ENCODE data around the gene TRAPPC13.

DNA sequence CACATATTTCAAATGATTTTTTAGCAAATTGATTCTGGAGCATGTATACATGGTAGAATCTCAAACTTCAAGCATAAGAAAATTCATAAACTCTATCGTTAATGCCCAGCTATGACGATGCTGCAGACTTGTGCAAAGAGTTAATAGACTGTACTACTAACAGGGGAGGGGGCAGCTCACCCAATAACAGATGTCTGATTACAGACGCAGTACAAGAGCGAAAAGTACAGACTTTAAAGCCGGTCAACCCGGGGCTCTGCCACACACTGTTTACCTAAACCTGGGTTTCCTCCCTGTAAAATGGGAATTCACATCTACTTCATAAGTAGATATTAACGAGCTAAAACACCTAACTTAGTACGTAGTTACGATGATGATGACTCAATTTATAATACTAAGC lies 1.3 kb upstream of the TRAPPC13 start:
- TF ChIP-seq, protein P1, sequence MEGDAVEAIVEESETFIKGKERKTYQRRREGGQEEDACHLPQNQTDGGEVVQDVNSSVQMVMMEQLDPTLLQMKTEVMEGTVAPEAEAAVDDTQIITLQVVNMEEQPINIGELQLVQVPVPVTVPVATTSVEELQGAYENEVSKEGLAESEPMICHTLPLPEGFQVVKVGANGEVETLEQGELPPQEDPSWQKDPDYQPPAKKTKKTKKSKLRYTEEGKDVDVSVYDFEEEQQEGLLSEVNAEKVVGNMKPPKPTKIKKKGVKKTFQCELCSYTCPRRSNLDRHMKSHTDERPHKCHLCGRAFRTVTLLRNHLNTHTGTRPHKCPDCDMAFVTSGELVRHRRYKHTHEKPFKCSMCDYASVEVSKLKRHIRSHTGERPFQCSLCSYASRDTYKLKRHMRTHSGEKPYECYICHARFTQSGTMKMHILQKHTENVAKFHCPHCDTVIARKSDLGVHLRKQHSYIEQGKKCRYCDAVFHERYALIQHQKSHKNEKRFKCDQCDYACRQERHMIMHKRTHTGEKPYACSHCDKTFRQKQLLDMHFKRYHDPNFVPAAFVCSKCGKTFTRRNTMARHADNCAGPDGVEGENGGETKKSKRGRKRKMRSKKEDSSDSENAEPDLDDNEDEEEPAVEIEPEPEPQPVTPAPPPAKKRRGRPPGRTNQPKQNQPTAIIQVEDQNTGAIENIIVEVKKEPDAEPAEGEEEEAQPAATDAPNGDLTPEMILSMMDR (IDR thresholded peaks at IDR 0.05; ENCODE audit: insufficient read depth, low read length, poor library complexity, severe bottlenecking), result no peak
- TF ChIP-seq EZH2phosphoT487 (conservative IDR thresholded peaks at IDR 0.05; ENCODE audit: low read length), result no peak
